Activated CD4-positive, alpha-beta memory T cell treated with anti-CD3 and anti-CD28 coated beads, Interleukin-2, amount 10 ng/mL, durations not matched to agents 7 days and 5 days (primary cell): ENCODE data around the gene NRDC. TPM values are rescaled to one million over a fixed set of nuclear protein-coding genes. Genes with fewer than 3 reads are reported as not detected.

Experiments
- CTCF ChIA-PET: fragments of 350-600 bp; sonication (Branson Sonifier 250); formaldehyde crosslinking; loops from one replicate; lab custom pipeline; 2021; ENCODE audit warnings: antibody characterized with exemption, inconsistent platforms; lab: Charles Lee
- POLR2A ChIA-PET: fragments of 350-600 bp; sonication (Branson Sonifier 250); formaldehyde crosslinking; loops from one replicate; lab custom pipeline; 2021; ENCODE audit warnings: antibody characterized with exemption; lab: Charles Lee
- DNase-seq: peaks from one replicate; pipeline ENCODE4 v3.0.0-alpha.2; 2020
- H3K27ac Mint-ChIP-seq: one replicate; pipeline ENCODE4 v1.8.0; 2021; ENCODE audit warnings: mild to moderate bottlenecking, mixed read lengths
- H3K27me3 Mint-ChIP-seq: one replicate; pipeline ENCODE4 v1.8.0; 2021; ENCODE audit warnings: mixed read lengths
- H3K36me3 Mint-ChIP-seq: one replicate; pipeline ENCODE4 v1.8.0; 2021; ENCODE audit warnings: low read depth, mixed read lengths
- H3K4me1 Mint-ChIP-seq: one replicate; pipeline ENCODE4 v1.8.0; 2021; ENCODE audit warnings: mixed read lengths
- H3K4me3 Mint-ChIP-seq: one replicate; pipeline ENCODE4 v1.8.0; 2021; ENCODE audit warnings: mild to moderate bottlenecking, mixed read lengths
- H3K9me3 Mint-ChIP-seq: one replicate; pipeline ENCODE4 v1.8.0; 2021; ENCODE audit warnings: mixed read lengths
- total RNA-seq, 2 experiments: library from RNA; stranded (reverse); gene quantifications; one replicate each; pipeline ENCODE4 v1.2.3, GENCODE V29; 2021

Gene NRDC
- total RNA-seq, 2 experiments from 2014 or later: 162 to 164 TPM

- H3K9me3 Mint-ChIP-seq: no peaks in the 10 kb centered on the region
- peaks cover 34% of the 10 kb centered on the region for H3K36me3 Mint-ChIP-seq
- no peaks in the 10 kb centered on the region for H3K27me3 Mint-ChIP-seq
- peaks cover 4% of the 10 kb centered on the region for H3K4me1 Mint-ChIP-seq
- CTCF ChIA-PET: interaction anchor here (0.6 to 4.1 kb wide), 2 partner anchors 17 to 187 kb away, joined by 3 to 21 read pairs; no protein-coding TSS in a partner anchor
- no peak overlapping the region for H3K4me3 Mint-ChIP-seq
- DNase-seq: no peak
- POLR2A ChIA-PET: no interaction called here
- H3K27ac Mint-ChIP-seq: no peak overlapping the region
Measured at GRCh38 chr1:51750729-51751128, 127.8 kb downstream of the NRDC start.

- H3K27ac Mint-ChIP-seq: no peak overlapping the region
- H3K27me3 Mint-ChIP-seq: no peaks in the 10 kb centered on the region
- no peaks in the 10 kb centered on the region for H3K9me3 Mint-ChIP-seq
- no peak for DNase-seq
- no peak overlapping the region for H3K4me3 Mint-ChIP-seq
- ChIA-PET CTCF (interaction anchor here (4.1 kb wide), 1 partner anchor 17 kb away, joined by 21 read pairs; no protein-coding TSS in a partner anchor), POLR2A (no interaction called here)
- H3K36me3 Mint-ChIP-seq: peaks cover 32% of the 10 kb centered on the region
- peaks cover 4% of the 10 kb centered on the region for H3K4me1 Mint-ChIP-seq
Measured at GRCh38 chr1:51750218-51750617, 128.3 kb downstream of the NRDC start.

GRCh38 chr1:51749151-51749550 is 129.4 kb downstream of the NRDC start:
- H3K4me1 Mint-ChIP-seq: peaks cover 11% of the 10 kb centered on the region
- POLR2A ChIA-PET: no interaction called here
- H3K36me3 Mint-ChIP-seq: peaks cover 29% of the 10 kb centered on the region
- no peak for DNase-seq
- H3K27ac Mint-ChIP-seq: no peak overlapping the region
- H3K27me3 Mint-ChIP-seq: no peaks in the 10 kb centered on the region
- CTCF ChIA-PET: interaction anchor here (4.1 kb wide), 1 partner anchor 18 kb away, joined by 21 read pairs; no protein-coding TSS in a partner anchor
- no peak overlapping the region for H3K4me3 Mint-ChIP-seq
- H3K9me3 Mint-ChIP-seq: no peaks in the 10 kb centered on the region

- Mint-ChIP-seq H3K27me3 (no peaks in the 10 kb centered on the region), H3K9me3 (no peaks in the 10 kb centered on the region), H3K27ac (no peak overlapping the region), H3K36me3 (peaks cover 18% of the 10 kb centered on the region), H3K4me3 (no peak overlapping the region), H3K4me1 (peaks cover 13% of the 10 kb centered on the region)
- ChIA-PET CTCF (no interaction called here), POLR2A (interaction anchor here (0.7 kb wide), 1 partner anchor 808 kb away, joined by 3 read pairs; the partner anchor contains the start of gene TUT4)
- DNase-seq: no peak
Measured at GRCh38 chr1:51745304-51745570, 133.3 kb downstream of the NRDC start.

GRCh38 chr1:51744506-51745303 is 133.8 kb downstream of the NRDC start:
- Mint-ChIP-seq H3K27me3 (no peaks in the 10 kb centered on the region), H3K4me1 (peaks cover 13% of the 10 kb centered on the region), H3K4me3 (no peak overlapping the region), H3K9me3 (no peaks in the 10 kb centered on the region), H3K36me3 (peaks cover 18% of the 10 kb centered on the region), H3K27ac (no peak overlapping the region)
- ChIA-PET CTCF (no interaction called here), POLR2A (interaction anchor here (0.7 kb wide), 1 partner anchor 808 kb away, joined by 3 read pairs; the partner anchor contains the start of gene TUT4)
- no peak for DNase-seq

GRCh38 chr1:51741121-51741681 is 137.3 kb downstream of the NRDC start:
- Mint-ChIP-seq H3K4me1 (peaks cover 18% of the 10 kb centered on the region), H3K36me3 (peaks cover 12% of the 10 kb centered on the region), H3K9me3 (no peaks in the 10 kb centered on the region), H3K27me3 (no peaks in the 10 kb centered on the region), H3K27ac (no peak overlapping the region), H3K4me3 (no peak overlapping the region)
- no peak for DNase-seq
- ChIA-PET POLR2A (no interaction called here), CTCF (no interaction called here)

- DNase-seq: no peak
- Mint-ChIP-seq H3K4me3 (no peak overlapping the region), H3K27me3 (no peaks in the 10 kb centered on the region), H3K4me1 (peaks cover 23% of the 10 kb centered on the region), H3K36me3 (peaks cover 12% of the 10 kb centered on the region), H3K9me3 (no peaks in the 10 kb centered on the region), H3K27ac (no peak overlapping the region)
- POLR2A ChIA-PET: no interaction called here
- CTCF ChIA-PET: no interaction called here
Measured at GRCh38 chr1:51740652-51741051, 137.9 kb downstream of the NRDC start.

Other genes with a start within 250 kb of the NRDC start
- gene RAB3B, start 112.0 kb upstream of the NRDC start, total RNA-seq: under 1 TPM; 0.03 to 0.08 TPM
- 10 to 100 TPM; 11.3 to 11.5 TPM for gene KTI12, start 155.1 kb upstream of the NRDC start, total RNA-seq
- gene TXNDC12, start 176.5 kb upstream of the NRDC start, total RNA-seq: 10 to 100 TPM; 56.6 to 63.5 TPM
- 10 to 100 TPM; 35.0 to 38.1 TPM for gene BTF3L4, start 177.6 kb upstream of the NRDC start, total RNA-seq